ENCODE measurements around the gene SLC16A2. TPM values are rescaled to one million over a fixed set of nuclear protein-coding genes. Genes with fewer than 3 reads are reported as not detected.

SLC16A2 gene
- total and polyA plus RNA-seq, 9 donors, result 8.1 to 41.4 (median 24.1) TPM

DNA sequence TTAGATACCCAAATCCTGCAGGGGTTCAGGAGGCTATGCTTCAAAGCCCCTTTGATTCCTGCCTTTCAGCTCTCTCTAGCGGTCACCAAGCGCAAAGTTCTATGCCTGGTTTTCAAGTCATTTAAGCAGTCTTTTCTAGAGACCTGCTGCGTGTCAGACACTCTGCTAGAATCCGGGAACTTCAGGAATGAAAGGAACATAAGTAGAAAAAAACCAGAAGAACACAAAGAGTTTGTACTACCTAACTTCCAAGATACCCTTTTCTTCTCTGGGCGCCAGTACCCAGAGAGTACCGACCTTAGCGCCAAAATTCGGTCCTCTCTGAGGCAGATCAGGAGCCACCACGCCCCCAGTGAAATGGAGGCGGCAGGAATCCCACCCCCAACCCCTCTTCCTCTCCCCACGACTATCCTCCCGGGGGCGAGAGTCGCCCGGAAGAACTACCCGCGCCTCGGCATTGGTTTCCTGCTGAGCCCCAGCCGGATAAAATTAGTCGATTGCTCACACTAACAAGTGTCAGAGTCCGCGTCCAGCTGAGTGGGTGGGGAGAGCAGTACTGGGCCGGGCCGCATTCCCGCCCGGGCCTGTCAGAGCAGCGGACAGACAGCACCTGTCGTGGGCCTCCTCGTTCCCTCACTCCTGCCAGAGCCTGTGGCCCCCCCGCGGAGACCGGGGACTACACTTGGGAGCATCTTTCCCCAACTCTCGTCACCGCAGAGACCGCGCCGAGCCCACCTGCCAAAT is 114.3 kb downstream of the SLC16A2 start:
- peak; percentile 83 to 87 (median 84) for DNase-seq
- Histone ChIP-seq H3K9me3 (no peaks in the 10 kb centered on the region), H3K27ac (peak overlapping the region; percentile 79 to 85), H3K4me3 (peak overlapping the region; percentile 37), H3K4me1 (ENCODE audit: insufficient read depth) (no peaks in the 10 kb centered on the region), H3K36me3 (no peaks in the 10 kb centered on the region), H3K27me3 (no peaks in the 10 kb centered on the region)
- TF ChIP-seq POLR2A (IDR thresholded peaks at IDR 0.05), result no peak
- TF ChIP-seq CTCF (IDR thresholded peaks at IDR 0.05), result peak in 2 of 3 donors; percentile 7 to 29
- TF ChIP-seq EP300 (IDR thresholded peaks at IDR 0.05), result no peak
- 26 to 38% (median 28%) methylated on average over 37 of the region's 37 CpGs for WGBS, 3 donors
- intact Hi-C loops (cut with DNase I), result loop anchor here in 2 of 4 donors (2.0 to 10.0 kb wide), 2 partner anchors 111 to 115 kb away; partner anchors contain the start of gene SLC16A2 (in 2 of the 2)

- Histone ChIP-seq H3K9me3 (no peaks in the 10 kb centered on the region), H3K36me3 (no peaks in the 10 kb centered on the region), H3K27ac (peak overlapping the region; percentile 79 to 85), H3K27me3 (no peaks in the 10 kb centered on the region), H3K4me1 (ENCODE audit: insufficient read depth) (no peaks in the 10 kb centered on the region), H3K4me3 (peak overlapping the region; percentile 37)
- TF ChIP-seq POLR2A (IDR thresholded peaks at IDR 0.05) (peak; percentile 56), CTCF (IDR thresholded peaks at IDR 0.05) (peak in 2 of 3 donors; percentile 48 to 51), EP300 (IDR thresholded peaks at IDR 0.05) (no peak)
- DNase-seq, result peak; percentile 89 to 92 (median 90)
- WGBS, 3 donors, result 27 to 43% (median 32%) methylated on average over 45 to 48 of the region's 48 CpGs
- intact Hi-C loops (cut with DNase I), result loop anchor here in 2 of 4 donors (2.0 to 10.0 kb wide), 2 partner anchors 111 to 115 kb away; partner anchors contain the start of gene SLC16A2 (in 2 of the 2)
These were observed 115.0 kb downstream of the SLC16A2 start for GRCh38 chrX:74536152-74536831.

GRCh38 chrX:74536832-74537371 is 115.6 kb downstream of the SLC16A2 start:
- H3K9me3 ChIP-seq, result no peaks in the 10 kb centered on the region
- TF ChIP-seq POLR2A (IDR thresholded peaks at IDR 0.05) (no peak), CTCF (IDR thresholded peaks at IDR 0.05) (peak in 1 of 3 donors; percentile 9)
- H3K4me3 ChIP-seq, result peak overlapping the region; percentile 37
- intact Hi-C loops (cut with DNase I), result loop anchor here in 2 of 4 donors (2.0 to 10.0 kb wide), 2 partner anchors 112 to 116 kb away; partner anchors contain the start of gene SLC16A2 (in 2 of the 2)
- WGBS, 3 donors, result 26 to 39% (median 32%) methylated on average over 23 to 26 of the region's 26 CpGs
- DNase-seq, result peak; percentile 52 to 65 (median 62)
- H3K36me3 ChIP-seq, result no peaks in the 10 kb centered on the region
- no peaks in the 10 kb centered on the region for H3K27me3 ChIP-seq
- H3K4me1 ChIP-seq (ENCODE audit: insufficient read depth), result no peaks in the 10 kb centered on the region
- H3K27ac ChIP-seq, result peak overlapping the region; percentile 79 to 85

DNA sequence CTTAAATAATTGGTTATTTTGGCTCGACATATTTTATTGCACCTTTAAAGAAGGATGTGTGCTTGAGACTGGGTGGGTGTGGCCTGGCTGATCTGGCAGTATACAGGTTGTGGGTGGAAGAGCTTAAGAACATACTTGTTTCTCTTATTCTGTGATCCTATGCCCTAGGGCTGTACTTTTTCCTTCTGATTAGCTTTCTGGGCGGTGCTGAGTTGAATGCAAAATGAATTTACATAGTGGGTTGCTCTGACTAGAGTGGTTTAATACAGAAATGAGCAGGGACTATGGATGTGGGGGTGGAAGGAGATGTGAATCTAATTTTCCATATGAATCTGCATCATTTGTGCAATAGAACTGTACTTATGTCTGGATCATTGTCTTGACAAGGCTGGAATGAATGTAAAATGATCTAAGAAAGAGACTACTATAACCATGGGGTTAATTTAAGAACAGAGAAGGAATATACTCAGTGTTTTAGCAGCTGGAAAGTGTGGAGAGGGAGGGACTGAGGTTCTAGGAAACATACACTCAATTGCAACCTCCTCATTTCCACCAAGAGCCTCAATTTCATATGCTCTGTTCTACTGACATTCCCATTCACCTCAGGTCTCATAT is 119.4 kb downstream of the SLC16A2 start:
- H3K27me3 ChIP-seq, result no peaks in the 10 kb centered on the region
- H3K9me3 ChIP-seq, result no peaks in the 10 kb centered on the region
- WGBS, 3 donors, result 38 to 68% (median 52%) methylated on average over 2 of the region's 2 CpGs
- DNase-seq, result no peak
- intact Hi-C loops (cut with DNase I), result loop anchor here in 1 of 4 donors (10.0 kb wide), 1 partner anchor 686 kb away; the partner anchor contains the start of gene XIST
- no peak overlapping the region for H3K4me3 ChIP-seq
- TF ChIP-seq EP300 (IDR thresholded peaks at IDR 0.05) (no peak), POLR2A (IDR thresholded peaks at IDR 0.05) (no peak), CTCF (IDR thresholded peaks at IDR 0.05) (no peak)
- no peaks in the 10 kb centered on the region for H3K4me1 ChIP-seq (ENCODE audit: insufficient read depth)
- H3K27ac ChIP-seq, result no peak overlapping the region
- H3K36me3 ChIP-seq, result no peaks in the 10 kb centered on the region

Measured in ovary (tissue), 9 donors.